ENCODE measurements around the gene PDE3A. TPM values are rescaled to one million over a fixed set of nuclear protein-coding genes. Genes with fewer than 3 reads are reported as not detected.

Gene PDE3A
- total and polyA plus RNA-seq, 2 experiments from 2014 or later: 11.1 to 61.6 TPM

- H3K4me1 ChIP-seq (ENCODE audit: insufficient read depth): no peaks in the 10 kb centered on the region
- H3K27ac ChIP-seq: no peak overlapping the region
- TF ChIP-seq EZH2phosphoT487 (IDR thresholded peaks at IDR 0.05; ENCODE audit: low read depth, severe bottlenecking, unreplicated experiment) (no peak), CTCF (IDR thresholded peaks at IDR 0.05; ENCODE audit: poor library complexity) (no peak)
- H4K20me1 ChIP-seq (ENCODE audit: insufficient read depth, poor library complexity, severe bottlenecking): no peaks in the 10 kb centered on the region
- 47% methylated on average over 1 of the region's 1 CpG for WGBS (ENCODE audit: low lambda C conversion rate, missing lambda C conversion rate)
- H3K79me2 ChIP-seq: no peaks in the 10 kb centered on the region
- no peaks in the 10 kb centered on the region for H3K27me3 ChIP-seq
- no peak overlapping the region for H3K4me3 ChIP-seq
- no peaks in the 10 kb centered on the region for H3K9me3 ChIP-seq (ENCODE audit: low read depth)
- H3K4me2 ChIP-seq: no peak overlapping the region
- DNase-seq (ENCODE audit: low spot score): no peak
- H3K36me3 ChIP-seq (replicated peaks; ENCODE audit: insufficient read depth, low read depth): no peaks in the 10 kb centered on the region
- H2AFZ ChIP-seq: no peak overlapping the region
- H3K9me2 ChIP-seq (replicated peaks; ENCODE audit: insufficient read depth): no peaks in the 10 kb centered on the region
These were observed 353.8 kb downstream of the PDE3A start for GRCh38 chr12:20722142-20722541.

- H3K4me1 ChIP-seq (ENCODE audit: insufficient read depth): no peaks in the 10 kb centered on the region
- H3K27ac ChIP-seq: no peak overlapping the region
- no peaks in the 10 kb centered on the region for H3K27me3 ChIP-seq
- no peaks in the 10 kb centered on the region for H3K36me3 ChIP-seq (replicated peaks; ENCODE audit: insufficient read depth, low read depth)
- no peak overlapping the region for H2AFZ ChIP-seq
- H3K4me3 ChIP-seq: no peak overlapping the region
- H4K20me1 ChIP-seq (ENCODE audit: insufficient read depth, poor library complexity, severe bottlenecking): no peaks in the 10 kb centered on the region
- TF ChIP-seq EZH2 (IDR thresholded peaks at IDR 0.05; ENCODE audit: borderline replicate concordance) (no peak), CTCF (IDR thresholded peaks at IDR 0.05; ENCODE audit: poor library complexity) (no peak), EZH2phosphoT487 (IDR thresholded peaks at IDR 0.05; ENCODE audit: low read depth, severe bottlenecking, unreplicated experiment) (no peak)
- no peak for DNase-seq (ENCODE audit: low spot score)
- no peaks in the 10 kb centered on the region for H3K79me2 ChIP-seq
- H3K9me2 ChIP-seq (replicated peaks; ENCODE audit: insufficient read depth): no peaks in the 10 kb centered on the region
- no peak overlapping the region for H3K4me2 ChIP-seq
- WGBS (ENCODE audit: low lambda C conversion rate, missing lambda C conversion rate): 80% methylated on average over 1 of the region's 1 CpG
- no peaks in the 10 kb centered on the region for H3K9me3 ChIP-seq (ENCODE audit: low read depth)
These were observed 362.9 kb downstream of the PDE3A start for GRCh38 chr12:20731274-20731673.

Measured in hepatocyte (in vitro differentiated cells).